Activated CD4-positive, alpha-beta T cell treated with anti-CD3 and anti-CD28 coated beads, Interleukin-2, Interleukin-4, amounts not matched to agents 100 ng/mL and 50 ng/mL, durations not matched to agents 16 hours and 8 hours (primary cell): ENCODE results near the gene GOLGA8H.
A peak's percentile ranks its signal among the peaks of the same experiment; 100 is the strongest.
"Not testable (repeated sequence)": the region's sequence is repeated elsewhere in the genome, so short reads cannot be mapped to it uniquely, and the experiment has no call there.

Experiments
- DNase-seq: peaks from one replicate; pipeline ENCODE4 v3.0.0-alpha.2; 2020; ENCODE audit warnings: low spot score

GOLGA8H gene

DNA sequence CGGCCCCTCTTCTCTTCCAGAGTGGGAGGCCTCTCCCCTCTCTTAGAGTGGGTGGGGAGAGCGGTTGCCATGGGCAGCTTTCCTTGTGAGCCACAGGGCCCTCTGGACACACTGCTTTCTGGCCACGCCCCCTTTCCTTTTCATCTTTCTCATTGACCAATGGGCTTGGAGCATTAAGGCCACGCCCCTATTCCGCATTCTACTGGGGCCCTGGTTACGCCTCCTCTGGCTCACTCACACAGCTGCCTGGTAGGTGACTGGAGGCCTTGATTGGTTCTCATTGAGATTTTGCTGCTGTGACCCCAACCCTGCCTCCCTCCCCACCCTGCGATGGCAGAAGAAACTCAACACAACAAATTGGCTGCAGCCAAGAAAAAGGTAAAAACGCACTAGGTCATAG lies at the start of gene GOLGA8H:
Gene GOLGA8H (plus strand): TSS at position 233 of the 400 bp plus-strand sequence. CDS start 98 bp downstream, at position 331.
- not testable (repeated sequence) for DNase-seq

DNA sequence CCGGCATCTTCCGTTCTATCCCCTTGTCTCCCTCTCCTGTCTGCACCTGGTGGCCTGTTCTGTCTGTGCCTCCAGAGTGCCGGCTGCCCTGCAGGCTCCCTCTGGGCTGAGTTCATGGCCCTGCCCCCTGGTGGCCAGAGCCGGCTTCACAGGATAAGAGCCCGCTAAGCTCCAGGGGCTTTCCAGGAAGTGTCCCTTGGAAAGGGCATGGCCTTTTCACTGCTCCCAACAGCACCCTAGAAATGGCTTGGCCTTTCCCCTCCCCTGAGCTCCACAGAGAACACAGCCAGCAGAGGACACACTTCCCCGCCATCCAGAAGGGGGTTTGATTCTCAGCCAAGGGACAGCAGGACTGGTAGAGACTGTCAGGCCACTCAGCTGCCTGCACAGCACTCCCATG lies 36.9 kb upstream of the GOLGA8H start:
- DNase-seq = not testable (repeated sequence)

GRCh38 chr15:30573012-30573491 lies 30.8 kb upstream of the GOLGA8H start:
- not testable (repeated sequence) for DNase-seq

DNA sequence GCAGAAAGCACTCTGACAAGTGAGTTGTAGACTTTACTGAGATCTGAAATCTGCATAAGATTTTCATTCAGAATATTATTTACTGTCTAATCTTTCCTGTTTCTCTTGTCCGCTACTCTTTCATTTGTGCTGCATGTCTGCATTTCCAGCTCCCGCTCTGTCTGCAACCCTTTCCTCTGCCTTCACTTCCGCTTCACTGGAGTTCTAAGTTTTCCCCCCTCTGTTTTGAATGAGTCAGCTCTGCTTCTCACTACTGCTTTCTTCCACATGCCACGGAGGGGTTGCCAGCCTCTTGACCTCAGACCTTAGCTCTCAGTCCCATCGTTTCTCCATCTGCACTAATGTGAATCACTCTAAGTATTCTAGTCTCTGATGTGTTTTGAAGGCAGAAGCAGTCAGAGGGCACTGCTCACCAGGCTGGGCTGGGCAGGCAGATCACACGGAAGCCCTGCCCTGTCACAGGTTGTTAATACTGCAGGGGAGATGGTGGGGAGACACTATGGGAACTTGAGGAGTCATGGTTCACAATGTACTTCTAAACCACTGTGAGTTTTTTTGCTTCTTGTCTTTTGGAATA lies 24.3 kb upstream of the GOLGA8H start:
- not testable (repeated sequence) for DNase-seq

GRCh38 chr15:30580716-30581115 lies 23.1 kb upstream of the GOLGA8H start:
- not testable (repeated sequence) for DNase-seq

- DNase-seq = not testable (repeated sequence)
These were observed 4.9 kb upstream of the GOLGA8H start for GRCh38 chr15:30598953-30599352.

GRCh38 chr15:30612271-30612670 lies 8.4 kb downstream of the GOLGA8H start:
- DNase-seq = not testable (repeated sequence)

DNA sequence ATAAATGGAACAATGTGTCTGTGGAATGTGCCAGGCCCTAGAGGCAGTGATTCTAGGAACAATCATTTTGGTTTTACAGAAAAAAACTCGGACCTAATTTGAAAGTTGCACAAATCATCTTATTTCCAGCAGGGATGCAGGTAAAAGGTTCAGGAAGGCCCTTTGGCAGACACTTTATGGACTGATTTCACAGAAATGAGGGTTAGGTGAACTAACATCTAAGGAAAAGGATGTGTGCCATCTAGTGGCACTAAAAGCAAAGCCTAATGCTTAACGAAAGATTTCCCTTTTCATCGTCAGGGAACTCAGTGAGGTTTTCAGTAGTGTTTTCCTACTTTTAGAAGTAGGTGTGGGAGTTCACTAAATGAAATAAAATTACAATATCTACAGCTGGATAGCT lies 17.5 kb downstream of the GOLGA8H start:
- DNase-seq = not testable (repeated sequence)

DNA sequence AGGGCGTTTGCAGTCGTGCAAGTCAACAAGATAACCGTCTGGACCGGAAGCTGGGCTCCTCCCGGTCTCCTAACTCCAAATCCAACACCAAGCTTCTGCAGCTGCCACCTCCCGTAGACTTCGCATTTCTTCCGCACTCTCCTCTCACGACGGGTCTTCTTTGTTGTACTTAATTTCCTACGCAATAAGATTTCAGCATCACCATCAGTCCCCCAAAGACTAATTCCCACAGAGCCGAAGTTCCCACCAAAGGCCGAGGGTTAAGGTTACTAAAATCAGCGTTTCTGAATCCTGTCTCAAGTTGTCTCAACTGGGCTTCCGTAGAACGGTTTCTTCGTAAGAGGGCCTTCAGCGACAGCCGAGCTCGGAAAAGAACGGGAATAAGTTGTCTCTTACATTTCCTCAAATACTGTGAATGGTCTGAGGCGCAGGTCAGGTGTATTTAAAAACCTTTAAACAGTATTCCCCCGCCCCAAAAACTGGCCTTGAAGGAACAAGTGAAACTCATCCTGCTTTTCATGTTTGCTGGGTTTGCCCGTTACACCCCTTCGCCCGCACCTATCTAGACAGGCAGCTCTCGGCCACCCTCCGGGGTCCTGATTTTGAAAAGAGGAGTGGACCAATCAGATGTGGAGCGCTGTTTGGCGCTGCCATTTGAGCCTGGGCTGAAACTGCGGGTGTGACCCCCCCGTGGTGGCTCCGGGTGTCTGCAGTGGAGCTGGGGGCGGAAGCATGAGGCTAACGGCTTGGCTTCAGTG lies 21.8 kb downstream of the GOLGA8H start, which contains the start of gene ARHGAP11B:
Gene ARHGAP11B (plus strand): TSS at position 693 of the 758 bp plus-strand sequence.
- DNase-seq = peak; percentile 98

- not testable (repeated sequence) for DNase-seq
These were observed 22.4 kb downstream of the GOLGA8H start for GRCh38 chr15:30626194-30626565.

DNA sequence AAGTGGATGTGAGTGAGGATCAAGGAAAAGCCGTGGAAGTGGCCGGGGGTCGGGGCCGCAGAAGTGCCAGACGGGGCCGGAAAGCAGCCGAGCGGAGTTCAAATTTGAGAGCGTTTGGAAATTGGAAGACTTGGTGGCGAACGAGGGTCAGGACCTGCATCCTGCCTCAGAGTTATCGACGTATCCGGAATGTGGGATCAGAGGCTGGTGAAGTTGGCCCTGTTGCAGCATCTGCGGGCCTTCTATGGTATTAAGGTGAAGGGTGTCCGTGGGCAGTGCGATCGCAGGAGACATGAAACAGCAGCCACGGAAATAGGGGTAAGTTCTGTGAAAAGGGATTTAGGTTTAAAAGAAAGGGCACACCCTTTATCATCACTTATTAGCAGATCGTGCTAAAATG lies 22.8 kb downstream of the GOLGA8H start:
- not testable (repeated sequence) for DNase-seq

DNA sequence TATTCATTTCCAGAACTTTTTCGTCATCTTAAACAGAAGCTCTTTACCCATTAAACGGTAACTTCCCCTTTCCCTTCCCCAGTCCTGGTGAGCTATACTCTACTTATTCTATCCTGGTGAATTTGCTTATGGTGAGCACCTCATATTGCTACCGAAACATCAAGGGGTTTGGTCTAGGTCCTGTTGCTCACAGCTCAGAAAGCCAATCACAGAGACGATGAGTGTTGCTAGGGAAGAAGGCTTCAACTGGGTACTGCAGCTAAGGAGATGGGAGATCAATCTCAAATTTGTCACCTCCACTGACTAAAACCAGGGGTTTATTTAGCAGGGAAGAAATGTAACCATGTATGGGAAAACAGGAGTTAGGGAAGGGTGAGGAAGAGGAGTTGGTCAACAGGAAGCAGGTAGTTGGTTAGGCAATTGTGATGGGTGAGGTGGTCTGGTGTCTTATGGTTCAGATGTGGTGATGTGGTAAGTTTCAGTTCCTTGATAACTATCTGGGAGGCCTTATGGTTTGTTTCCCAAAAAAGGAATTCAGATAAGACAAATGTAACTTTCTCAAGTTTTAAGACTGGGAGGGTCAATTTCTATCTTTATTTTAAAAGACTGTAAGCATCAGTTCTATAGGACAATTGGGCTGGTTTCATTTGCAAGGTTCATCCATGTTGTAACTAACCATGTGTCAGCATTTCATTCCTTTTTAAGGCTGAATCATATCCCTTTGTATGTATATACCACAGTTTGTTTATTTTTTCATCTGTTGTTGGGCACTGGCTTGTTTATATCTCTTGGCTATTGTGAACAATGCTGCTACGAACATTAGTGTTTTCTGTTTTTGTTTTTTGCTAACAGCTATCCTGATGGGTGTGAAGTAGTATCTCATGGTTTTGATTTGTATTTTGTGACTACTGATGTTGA lies 46.4 kb downstream of the GOLGA8H start:
- DNase-seq = no peak

DNA sequence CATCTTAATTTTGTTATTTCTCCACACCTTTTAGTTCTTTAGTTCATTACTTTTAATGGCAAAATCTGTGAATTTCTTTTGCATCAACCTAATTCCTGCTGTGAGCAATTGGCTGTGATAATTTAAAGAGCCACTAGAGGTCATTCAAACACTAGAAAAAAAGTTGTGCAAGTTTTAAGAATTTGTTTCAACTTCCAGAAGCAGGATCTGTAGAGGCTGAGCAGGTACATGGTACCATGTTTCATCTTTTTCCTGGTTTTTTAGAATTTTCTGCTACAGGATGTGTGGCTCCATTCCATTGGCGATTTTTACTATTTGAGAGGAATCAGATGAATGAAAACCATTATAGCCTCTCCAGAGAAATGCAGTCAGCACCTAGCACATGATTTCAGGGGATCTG lies 57.3 kb downstream of the GOLGA8H start:
- not testable (repeated sequence) for DNase-seq
